HS-5 (cell line): ENCODE measurements around the gene PCDHB15.
"Not testable (repeated sequence)": the region's sequence is repeated elsewhere in the genome, so short reads cannot be mapped to it uniquely, and the experiment has no call there.

Experiments used
- DNase-seq: peaks from one replicate; pipeline ENCODE4 v3.0.0-alpha.2; 2012; ENCODE audit warnings: low read depth

PCDHB15 gene

DNA sequence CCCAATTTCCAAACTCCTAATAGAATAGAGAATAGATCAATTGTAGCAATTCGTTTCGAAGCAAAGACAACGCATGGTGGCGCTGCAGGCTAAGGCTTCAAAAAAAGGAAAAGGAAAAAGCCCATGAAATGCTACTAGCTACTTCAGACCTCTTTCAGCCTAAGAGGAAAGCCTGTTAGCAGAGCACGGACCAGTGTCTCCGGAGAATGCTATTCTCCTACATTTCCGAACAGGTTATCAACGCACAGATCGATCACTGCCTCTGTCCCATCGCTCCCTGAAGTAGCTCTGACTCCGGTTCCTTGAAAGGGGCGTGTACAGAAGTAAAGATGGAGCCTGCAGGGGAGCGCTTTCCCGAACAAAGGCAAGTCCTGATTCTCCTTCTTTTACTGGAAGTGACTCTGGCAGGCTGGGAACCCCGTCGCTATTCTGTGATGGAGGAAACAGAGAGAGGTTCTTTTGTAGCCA lies at the start of gene PCDHB15:
PCDHB15 (plus strand) TSS at position 146 of the 468 bp plus-strand sequence; CDS start at position 330, 184 bp downstream.
- no peak for DNase-seq

DNA sequence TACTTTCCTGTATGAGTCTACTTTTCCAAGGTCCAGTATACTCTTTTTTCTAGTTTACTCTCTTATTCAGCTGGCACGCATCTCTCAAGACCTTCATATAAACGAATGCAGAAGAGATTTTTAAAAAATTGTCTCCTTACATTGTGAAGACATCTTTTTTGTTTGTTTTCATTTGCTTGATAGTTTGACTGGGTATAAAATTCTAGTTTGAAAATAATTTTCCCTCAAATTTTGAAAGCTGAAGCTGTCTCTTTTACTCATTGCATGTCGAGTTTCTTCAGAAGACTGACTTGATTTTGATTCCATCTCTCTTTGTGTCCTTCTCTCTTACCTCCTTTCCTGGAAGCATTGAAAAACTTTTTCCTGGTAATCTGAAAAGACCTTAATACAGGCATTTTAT lies 48.8 kb upstream of the PCDHB15 start:
- no peak for DNase-seq

DNA sequence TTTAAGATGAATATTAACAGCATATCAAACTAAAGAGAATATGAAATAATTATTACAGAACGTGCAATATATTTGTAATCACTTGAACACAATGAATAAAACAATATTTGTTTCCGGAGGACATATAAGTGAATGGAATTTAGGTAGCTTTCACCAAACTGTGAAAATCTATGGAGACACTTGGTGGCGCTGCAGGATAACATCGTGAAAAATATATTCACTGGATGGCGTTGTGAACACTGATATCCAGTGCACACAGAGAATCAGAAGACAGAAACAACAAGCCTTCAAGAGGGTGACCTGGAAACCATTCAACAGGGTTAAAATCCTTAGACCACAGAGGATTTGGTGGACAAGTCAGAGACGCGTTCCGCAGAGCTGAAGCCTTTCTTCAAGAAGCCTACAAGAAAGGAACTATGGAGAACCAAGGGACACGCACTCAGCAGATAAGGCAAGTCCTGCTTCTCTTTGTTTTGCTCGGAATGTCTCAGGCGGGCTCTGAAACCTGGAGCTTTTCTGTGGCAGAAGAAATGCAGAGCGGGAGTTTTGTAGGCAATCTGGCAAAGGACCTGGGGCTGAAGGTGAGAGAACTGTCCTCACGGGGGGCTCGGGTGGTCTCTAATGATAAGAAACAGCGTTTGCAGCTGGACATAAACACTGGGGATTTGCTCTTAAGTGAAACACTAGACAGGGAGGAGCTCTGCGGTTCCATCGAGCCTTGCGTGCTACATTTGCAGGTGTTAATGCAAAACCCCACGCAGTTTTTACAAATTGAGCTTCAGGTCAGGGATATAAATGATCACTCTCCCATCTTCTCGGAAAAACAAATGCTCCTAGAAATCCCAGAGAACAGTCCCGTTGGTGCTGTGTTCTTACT lies 45.6 kb upstream of the PCDHB15 start, which contains the start of gene PCDHB11:
PCDHB11 (plus strand) TSS at position 269 of the 877 bp plus-strand sequence; CDS start at position 417, 148 bp downstream.
- DNase-seq, result no peak

DNA sequence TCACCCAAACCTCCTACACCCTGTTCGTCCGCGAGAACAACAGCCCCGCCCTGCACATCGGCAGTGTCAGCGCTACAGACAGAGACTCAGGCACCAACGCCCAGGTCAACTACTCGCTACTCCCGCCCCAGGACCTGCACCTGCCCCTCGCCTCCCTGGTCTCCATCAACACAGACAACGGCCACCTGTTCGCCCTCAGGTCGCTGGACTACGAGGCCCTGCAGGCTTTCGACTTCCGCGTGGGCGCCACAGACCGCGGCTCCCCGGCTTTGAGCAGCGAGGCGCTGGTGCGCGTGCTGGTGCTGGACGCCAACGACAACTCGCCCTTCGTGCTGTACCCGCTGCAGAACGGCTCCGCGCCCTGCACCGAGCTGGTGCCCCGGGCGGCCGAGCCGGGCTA lies 44.1 kb upstream of the PCDHB15 start:
- not testable (repeated sequence) for DNase-seq

DNA sequence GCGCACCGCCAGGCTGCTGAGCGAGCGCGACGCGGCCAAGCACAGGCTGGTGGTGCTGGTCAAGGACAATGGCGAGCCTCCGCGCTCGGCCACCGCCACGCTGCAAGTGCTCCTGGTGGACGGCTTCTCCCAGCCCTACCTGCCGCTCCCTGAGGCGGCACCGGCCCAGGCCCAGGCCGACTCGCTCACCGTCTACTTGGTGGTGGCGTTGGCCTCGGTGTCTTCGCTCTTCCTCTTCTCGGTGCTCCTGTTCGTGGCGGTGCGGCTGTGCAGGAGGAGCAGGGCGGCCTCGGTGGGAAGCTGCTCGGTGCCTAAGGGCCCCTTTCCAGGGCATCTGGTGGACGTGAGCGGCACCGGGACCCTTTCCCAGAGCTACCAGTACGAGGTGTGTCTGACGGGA lies 43.5 kb upstream of the PCDHB15 start:
- DNase-seq, result not testable (repeated sequence)

DNA sequence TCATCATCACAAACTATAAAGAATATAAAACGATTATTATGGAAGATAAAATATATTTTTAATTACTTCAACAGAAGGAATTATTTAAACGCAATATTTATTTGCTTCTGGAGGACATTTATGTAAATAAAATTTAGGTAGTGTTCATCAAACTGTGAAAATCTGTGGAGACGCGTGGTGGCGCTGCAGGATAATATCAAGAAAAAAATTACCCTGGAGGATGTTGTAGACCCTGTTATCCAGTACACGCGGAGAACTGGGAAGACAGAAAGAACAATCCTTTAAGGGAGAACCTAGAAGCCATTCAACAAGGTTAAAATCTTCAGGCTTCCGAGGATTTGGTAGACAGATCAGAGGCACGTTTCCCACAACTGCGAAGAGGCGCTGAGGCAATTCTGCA lies 36.7 kb upstream of the PCDHB15 start, which contains the start of gene PCDHB12:
PCDHB12 (plus strand) TSS at position 242 of the 400 bp plus-strand sequence. CDS start 189 bp downstream, outside the sequence.
- DNase-seq, result no peak

DNA sequence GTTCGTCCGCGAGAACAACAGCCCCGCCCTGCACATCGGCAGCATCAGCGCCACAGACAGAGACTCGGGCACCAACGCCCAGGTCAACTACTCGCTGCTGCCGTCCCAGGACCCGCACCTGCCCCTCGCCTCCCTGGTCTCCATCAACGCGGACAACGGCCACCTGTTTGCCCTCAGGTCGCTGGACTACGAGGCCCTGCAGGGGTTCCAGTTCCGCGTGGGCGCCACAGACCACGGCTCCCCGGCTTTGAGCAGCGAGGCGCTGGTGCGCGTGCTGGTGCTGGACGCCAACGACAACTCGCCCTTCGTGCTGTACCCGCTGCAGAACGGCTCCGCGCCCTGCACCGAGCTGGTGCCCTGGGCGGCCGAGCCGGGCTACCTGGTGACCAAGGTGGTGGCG lies 34.9 kb upstream of the PCDHB15 start:
- DNase-seq, result not testable (repeated sequence)

DNA sequence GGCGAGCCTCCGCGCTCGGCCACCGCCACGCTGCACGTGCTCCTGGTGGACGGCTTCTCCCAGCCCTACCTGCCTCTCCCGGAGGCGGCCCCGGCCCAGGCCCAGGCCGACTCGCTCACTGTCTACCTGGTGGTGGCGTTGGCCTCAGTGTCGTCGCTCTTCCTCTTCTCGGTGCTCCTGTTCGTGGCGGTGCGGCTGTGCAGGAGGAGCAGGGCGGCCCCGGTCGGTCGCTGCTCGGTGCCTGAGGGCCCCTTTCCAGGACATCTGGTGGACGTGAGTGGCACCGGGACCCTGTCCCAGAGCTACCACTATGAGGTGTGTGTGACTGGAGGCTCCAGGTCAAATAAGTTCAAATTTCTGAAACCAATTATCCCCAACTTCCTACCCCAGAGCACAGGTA lies 34.3 kb upstream of the PCDHB15 start:
- not testable (repeated sequence) for DNase-seq

DNA sequence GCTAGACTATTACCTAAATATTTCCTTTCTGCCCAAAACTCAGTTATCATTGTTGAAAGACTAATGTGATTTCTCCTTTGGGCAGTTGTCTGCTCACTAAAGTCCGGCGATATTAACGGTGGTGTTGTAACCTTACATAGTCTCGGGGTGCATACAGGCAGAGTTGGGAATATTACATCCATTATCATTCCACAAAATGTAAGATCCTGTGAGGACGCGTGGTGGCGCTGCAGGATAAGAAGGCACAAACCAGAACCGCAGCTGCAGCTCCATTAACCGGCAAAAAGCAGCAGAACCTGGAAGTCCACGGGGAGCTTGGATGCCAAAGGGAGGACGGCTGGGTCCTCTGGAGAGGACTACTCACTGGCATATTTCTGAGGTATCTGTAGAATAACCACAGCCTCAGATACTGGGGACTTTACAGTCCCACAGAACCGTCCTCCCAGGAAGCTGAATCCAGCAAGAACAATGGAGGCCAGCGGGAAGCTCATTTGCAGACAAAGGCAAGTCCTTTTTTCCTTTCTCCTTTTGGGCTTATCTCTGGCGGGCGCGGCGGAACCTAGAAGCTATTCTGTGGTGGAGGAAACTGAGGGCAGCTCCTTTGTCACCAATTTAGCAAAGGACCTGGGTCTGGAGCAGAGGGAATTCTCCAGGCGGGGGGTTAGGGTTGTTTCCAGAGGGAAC lies 31.4 kb upstream of the PCDHB15 start, which contains the start of gene PCDHB13:
PCDHB13 (plus strand) TSS at position 264 of the 684 bp plus-strand sequence; CDS start at position 469, 205 bp downstream.
- not testable (repeated sequence) for DNase-seq

DNA sequence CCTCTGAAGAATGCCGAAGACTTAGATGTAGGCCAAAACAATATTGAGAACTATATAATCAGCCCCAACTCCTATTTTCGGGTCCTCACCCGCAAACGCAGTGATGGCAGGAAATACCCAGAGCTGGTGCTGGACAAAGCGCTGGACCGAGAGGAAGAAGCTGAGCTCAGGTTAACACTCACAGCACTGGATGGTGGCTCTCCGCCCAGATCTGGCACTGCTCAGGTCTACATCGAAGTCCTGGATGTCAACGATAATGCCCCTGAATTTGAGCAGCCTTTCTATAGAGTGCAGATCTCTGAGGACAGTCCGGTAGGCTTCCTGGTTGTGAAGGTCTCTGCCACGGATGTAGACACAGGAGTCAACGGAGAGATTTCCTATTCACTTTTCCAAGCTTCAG lies 30.6 kb upstream of the PCDHB15 start:
- DNase-seq, result not testable (repeated sequence)

DNA sequence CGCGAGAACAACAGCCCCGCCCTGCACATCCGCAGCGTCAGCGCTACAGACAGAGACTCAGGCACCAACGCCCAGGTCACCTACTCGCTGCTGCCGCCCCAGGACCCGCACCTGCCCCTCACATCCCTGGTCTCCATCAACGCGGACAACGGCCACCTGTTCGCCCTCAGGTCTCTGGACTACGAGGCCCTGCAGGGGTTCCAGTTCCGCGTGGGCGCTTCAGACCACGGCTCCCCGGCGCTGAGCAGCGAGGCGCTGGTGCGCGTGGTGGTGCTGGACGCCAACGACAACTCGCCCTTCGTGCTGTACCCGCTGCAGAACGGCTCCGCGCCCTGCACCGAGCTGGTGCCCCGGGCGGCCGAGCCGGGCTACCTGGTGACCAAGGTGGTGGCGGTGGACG lies 29.7 kb upstream of the PCDHB15 start:
- DNase-seq, result not testable (repeated sequence)

DNA sequence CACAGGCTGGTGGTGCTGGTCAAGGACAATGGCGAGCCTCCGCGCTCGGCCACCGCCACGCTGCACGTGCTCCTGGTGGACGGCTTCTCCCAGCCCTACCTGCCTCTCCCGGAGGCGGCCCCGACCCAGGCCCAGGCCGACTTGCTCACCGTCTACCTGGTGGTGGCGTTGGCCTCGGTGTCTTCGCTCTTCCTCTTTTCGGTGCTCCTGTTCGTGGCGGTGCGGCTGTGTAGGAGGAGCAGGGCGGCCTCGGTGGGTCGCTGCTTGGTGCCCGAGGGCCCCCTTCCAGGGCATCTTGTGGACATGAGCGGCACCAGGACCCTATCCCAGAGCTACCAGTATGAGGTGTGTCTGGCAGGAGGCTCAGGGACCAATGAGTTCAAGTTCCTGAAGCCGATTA lies 29.2 kb upstream of the PCDHB15 start:
- DNase-seq, result not testable (repeated sequence)

DNA sequence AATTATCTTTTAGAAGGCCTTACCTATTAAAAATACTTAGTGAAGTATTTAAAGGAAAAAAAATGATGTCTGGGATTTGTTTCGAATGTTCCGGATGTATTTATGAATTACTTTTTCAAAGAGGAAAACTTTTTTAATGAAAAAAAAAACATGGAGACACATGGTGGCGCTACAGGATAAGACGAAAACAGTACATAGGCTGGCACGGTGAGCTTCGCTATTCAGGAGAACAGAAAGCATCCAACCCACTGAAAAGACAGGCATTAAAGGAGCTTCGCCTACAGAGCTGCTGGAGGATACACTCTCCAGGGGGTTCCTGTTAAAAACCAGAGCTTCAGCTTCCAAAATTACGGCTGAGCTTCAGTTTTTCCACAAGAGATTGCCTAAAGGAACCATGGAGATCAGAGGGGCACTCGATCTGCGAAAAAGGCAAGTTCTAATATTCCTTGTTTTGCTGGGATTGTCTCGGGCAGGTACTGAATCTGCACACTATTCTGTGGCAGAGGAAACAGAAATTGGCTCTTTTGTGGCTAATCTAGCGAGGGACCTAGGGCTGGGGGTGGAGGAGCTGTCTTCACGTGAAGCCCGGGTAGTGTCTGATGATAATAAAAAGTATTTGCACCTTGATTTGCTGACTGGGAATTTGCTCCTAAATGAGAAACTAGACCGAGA lies 21.9 kb upstream of the PCDHB15 start, which contains the start of gene PCDHB14:
PCDHB14 (plus strand) TSS at position 232 of the 672 bp plus-strand sequence; CDS start at position 395, 163 bp downstream.
- DNase-seq, result peak; percentile 40

DNA sequence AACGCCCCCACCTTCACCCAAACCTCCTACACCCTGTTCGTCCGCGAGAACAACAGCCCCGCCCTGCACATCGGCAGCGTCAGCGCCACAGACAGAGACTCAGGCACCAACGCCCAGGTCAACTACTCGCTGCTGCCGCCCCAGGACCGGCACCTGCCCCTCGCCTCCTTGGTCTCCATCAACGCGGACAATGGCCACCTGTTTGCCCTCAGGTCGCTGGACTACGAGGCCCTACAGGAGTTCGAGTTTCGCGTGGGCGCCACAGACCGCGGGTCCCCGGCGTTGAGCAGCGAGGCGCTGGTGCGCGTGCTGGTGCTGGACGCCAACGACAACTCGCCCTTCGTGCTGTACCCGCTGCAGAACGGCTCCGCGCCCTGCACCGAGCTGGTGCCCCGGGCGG lies 20.4 kb upstream of the PCDHB15 start:
- not testable (repeated sequence) for DNase-seq

DNA sequence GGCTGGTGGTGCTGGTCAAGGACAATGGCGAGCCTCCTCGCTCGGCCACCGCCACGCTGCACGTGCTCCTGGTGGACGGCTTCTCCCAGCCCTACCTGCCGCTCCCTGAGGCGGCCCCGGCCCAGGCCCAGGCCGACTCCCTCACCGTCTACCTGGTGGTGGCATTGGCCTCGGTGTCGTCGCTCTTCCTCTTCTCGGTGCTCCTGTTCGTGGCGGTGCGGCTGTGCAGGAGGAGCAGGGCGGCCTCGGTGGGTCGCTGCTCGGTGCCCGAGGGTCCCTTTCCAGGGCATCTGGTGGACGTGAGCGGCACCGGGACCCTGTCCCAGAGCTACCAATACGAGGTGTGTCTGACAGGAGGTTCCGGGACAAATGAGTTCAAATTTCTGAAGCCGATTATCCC lies 19.8 kb upstream of the PCDHB15 start:
- DNase-seq, result not testable (repeated sequence)

DNA sequence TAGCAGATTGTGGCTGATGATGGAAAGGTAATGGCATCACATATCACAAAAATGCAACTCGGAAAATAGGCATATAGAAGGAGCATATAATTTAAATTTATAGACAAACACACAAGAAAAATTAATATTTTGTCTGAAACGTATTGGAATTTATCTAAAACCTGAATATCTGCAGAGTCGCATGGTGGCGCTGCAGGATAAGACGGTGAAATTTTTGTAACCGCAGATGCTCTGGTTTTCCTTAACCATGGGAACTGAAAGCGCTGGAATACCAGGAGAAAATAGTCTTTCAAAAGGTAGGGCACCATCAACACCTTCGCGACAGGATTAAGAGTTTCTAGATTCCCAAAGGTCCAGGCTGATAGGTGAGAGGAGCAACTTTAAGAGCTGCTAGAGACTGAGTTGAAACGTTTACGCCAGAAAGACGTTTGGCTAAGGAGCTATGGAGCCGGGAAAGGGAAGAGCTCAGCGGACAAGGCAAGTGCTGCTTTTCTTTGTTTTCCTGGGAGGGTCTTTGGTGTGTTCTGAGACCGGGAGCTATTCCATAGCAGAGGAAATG lies 11.0 kb upstream of the PCDHB15 start:
- no peak for DNase-seq

DNA sequence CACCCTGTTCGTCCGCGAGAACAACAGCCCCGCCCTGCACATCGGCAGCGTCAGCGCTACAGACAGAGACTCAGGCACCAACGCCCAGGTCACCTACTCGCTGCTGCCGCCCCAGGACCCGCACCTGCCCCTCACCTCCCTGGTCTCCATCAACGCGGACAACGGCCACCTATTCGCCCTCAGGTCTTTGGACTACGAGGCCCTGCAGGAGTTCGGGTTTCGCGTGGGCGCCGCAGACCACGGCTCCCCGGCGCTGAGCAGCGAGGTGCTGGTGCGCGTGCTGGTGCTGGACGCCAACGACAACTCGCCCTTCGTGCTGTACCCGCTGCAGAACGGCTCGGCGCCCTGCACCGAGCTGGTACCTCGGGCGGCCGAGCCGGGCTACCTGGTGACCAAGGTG lies 9.3 kb upstream of the PCDHB15 start:
- not testable (repeated sequence) for DNase-seq

DNA sequence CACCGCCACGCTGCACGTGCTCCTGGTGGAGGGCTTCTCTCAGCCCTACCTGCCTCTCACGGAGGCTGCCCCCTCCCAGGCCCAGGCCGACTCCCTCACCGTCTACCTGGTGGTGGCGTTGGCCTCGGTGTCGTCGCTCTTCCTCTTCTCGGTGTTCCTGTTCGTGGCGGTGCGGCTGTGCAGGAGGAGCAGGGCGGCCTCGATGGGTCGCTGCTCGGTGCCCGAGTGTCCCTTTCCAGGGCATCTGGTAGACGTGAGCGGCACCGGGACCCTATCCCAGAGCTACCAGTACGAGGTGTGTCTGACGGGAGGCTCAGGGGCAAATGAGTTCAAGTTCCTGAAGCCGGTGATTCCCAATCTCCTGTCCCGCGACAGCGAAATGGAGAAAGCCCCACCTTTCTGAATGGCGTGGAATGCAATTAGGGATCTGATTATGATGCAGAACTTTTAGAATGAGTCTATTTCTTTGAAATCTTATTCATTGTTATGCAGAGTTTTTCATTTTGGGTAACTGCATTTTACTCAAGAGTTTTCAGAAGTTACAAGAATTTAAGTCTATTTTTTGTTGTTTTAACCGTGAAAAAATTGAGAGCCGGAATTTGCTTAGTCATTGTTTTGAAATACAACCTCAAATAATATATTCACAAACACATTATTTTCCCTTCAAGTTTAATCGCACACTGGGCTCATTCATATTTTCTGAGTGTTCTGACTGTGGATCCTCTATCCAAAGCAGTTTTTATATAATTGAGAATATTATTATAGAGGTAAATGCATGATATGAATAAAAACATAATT lies 8.5 kb upstream of the PCDHB15 start:
- DNase-seq, result no peak

DNA sequence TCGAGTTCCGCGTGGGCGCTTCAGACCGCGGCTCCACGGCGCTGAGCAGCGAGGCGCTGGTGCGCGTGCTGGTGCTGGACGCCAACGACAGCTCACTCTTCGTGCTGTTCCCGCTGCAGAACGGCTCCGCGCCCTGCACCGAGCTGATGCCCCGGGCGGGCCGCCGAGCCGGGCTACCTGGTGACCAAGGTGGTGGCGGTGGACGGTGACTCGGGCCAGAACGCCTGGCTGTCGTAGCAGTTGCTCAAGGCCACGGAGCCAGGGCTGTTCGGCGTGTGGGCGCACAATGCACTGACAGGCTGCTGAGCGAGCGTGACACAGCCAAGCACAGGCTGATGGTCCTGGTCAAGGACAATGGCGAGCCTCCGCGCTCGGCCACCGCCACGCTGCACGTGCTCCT lies 3.7 kb upstream of the PCDHB15 start:
- no peak for DNase-seq

DNA sequence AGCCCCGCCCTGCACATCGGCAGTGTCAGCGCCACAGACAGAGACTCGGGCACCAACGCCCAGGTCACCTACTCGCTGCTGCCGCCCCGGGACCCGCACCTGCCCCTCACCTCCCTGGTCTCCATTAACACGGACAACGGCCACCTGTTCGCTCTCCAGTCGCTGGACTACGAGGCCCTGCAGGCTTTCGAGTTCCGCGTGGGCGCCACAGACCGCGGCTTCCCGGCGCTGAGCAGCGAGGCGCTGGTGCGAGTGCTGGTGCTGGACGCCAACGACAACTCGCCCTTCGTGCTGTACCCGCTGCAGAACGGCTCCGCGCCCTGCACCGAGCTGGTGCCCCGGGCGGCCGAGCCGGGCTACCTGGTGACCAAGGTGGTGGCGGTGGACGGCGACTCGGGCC lies 1.8 kb downstream of the PCDHB15 start:
- DNase-seq, result not testable (repeated sequence)

DNA sequence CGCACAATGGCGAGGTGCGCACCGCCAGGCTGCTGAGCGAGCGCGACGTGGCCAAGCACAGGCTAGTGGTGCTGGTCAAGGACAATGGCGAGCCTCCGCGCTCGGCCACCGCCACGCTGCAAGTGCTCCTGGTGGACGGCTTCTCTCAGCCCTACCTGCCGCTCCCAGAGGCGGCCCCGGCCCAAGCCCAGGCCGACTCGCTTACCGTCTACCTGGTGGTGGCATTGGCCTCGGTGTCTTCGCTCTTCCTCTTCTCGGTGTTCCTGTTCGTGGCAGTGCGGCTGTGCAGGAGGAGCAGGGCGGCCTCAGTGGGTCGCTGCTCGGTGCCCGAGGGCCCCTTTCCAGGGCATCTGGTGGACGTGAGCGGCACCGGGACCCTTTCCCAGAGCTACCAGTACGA lies 2.2 kb downstream of the PCDHB15 start:
- DNase-seq, result not testable (repeated sequence)
